Heart left ventricle (tissue), 13 donors: ENCODE data around the gene MDH1.
"Not testable (repeated sequence)": the region's sequence is repeated elsewhere in the genome, so short reads cannot be mapped to it uniquely, and the experiment has no call there.

Source experiments
- CTCF ChIP-seq, 12 donors: fragments of 200-600 bp; sonication (generic) in 4 of 12; IDR thresholded peaks; one replicate each; pipeline versions ENCODE4 v1.5.0 to v1.8.0; 2018 to 2022; ENCODE audit warnings: antibody characterized with exemption in 12 of 12, mild to moderate bottlenecking in 5 of 12
- POLR2A ChIP-seq, 2 donors: fragments of 450-650 bp; IDR thresholded peaks; one replicate each; pipeline ENCODE4 v1.6.1; 2017; ENCODE audit warnings: antibody characterized with exemption in 2 of 2, mild to moderate bottlenecking in 2 of 2, moderate library complexity in 2 of 2
- donor health status: ischemic (EF 13 %, LVEDD 7.1; RV severe dilation, severe dysfunction).
- donor health status: DM: no; HTN: yes; CAD: no.
- donor health status: DM: no; HTN: no; CAD: no.
- donor health status: ischemic (EF 25% LVEDD 6.9; RV normal size, moderate dysfunction).
- donor health status: ischemic (EF 25% LVEDD 5.7; RV mildly dilated, moderate dysfunction).
- donor health status: ischemic (EF 35%, LVEDD 5.7; RV mildly dilated, moderate dysfunction).
- donor health status: nonischemic (EF 11% LVEDD 7.7; RV severe dilation, severe dysfunction).
- donor health status: DM: yes; HTN: yes; CAD: no.
- donor health status: PGD.
- donor health status: ischemic (EF 29% LVEDD 5.4; RV normal size, mild dysfunction).
- donor health status: nonischemic (EF 23%, LVEDD 6.1; RV moderate dilation, normal function).

DNA sequence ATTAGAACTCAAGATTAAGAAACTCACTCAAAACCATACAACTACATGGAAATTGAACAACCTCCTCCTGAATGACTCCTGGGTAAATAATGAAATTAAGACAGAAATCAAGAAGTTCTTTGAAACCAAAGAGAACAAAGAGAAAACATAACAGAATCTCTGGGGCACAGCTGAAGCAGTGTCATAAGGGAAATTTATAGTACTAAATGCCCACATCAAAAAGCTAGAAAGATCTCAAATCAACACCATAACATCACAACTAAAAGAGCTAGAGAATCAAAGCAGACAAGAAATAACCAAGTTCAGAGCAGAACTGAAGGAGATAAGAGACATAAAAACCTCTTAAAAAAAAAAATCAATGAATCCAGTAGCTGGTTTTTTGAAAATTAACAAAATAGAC is 30.9 kb upstream of the MDH1 start:
- not testable (repeated sequence) for TF ChIP-seq CTCF, POLR2A (IDR thresholded peaks at IDR 0.05)
